Measurements from ENCODE around the gene SOCS4.

SOCS4 gene

DNA sequence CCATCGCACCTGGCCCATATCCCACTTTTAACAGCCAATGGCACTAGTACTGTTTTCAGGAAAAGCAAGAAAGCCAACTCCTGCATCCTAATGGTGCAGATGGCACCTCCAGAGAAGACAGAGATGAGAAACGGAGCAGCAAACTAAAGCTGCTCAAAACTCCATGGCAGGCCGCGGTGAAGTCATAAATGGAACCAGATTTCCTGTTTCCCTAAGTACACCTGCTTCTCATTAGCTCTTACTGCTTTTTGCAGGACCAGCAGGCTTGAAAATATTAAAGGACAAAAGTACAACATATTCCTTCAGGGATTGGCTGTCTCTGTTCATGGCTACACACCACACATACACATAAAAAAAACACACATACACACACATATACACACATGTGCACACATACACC, 65.3 kb downstream of the SOCS4 start:
- peak; percentile 83 for DNase-seq

DNA sequence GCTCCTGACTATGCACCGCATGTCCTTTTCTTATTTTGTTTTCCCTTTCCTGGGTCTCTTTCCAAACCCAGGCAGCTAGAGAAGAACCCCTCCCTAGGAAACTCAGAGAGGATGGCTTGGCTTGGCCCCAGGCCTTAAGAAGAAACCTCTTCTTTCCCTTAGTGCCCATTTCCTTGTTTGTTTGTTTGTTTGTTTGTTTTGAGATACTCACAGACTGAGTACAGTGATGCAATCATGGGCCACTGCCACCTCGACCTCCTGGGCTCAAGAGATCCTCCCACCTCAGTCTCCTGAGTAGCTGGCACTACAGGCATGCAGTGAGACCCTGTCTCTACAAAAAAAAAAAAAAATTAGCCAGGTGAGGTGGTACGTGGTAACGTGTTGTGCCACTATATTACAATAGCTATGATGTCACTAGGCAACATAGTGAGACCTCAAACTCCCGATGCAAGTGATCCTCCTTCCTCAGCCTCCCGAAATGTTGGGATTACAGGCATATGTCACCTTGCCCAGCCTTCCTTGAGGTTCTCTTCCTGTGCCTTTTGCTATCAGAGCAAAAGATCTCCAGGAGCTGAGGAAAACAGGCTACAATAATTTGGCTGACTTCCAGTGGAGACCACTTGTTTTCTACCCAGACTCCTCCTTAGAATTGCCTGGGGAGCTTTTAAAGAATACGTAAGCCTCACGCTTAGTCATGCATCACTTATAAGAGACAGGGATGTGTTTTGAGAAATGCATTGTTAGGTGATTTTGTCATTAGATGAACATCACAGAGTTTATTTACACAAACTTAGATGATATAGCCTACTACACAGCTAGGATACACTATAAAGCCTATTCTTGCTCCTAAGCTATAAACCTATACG, 67.5 kb downstream of the SOCS4 start:
- peak; percentile 53 for DNase-seq

DNA sequence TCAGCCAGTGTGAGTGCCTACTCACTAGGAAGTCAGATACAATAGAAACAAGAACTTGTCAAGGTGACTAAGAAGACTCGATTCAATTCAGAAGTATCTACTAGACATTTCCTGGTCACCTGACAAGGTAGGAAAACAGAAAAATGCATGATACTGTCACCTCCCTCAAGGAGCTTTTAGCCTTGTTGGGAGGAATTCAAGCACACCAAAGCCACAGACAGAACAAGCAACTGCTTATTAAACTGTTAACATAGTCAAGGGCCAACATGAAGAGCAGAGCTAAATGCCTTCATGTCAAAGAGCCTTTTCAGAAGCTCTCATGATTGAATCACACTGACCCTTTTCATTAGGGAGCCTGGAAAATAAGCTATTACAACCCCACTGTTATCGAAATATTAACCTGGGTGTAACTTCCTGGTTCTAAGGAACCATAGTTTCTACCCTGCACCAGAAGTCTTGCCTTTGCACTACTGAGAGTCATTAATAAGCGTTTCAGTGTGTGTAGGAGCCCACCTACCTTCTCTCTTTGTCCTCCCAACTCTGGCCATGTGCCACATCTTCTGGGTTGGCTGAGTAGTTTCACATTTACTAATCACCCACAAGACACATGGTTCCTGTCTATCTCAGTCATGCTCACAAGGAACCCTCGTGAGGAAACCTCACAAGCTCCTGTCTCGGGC, 71.0 kb downstream of the SOCS4 start:
- no peak for DNase-seq

DNA sequence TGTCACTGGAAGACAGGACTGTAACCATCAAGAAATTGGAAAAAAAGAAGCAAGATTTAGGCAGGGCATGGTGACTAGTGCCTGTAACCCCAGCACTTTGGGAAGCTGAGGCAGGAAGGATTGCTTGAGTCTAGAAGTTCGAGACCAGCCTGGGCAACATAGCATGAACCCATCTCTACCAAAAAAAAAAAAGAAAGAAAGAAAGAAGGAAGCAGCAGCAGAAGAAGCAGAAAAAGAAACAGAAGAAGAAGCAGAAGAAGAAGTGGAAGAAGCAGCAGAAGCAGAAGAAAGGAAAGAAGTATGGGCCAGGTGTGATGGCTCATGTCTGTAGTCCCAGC, 71.5 kb downstream of the SOCS4 start:
- no peak for DNase-seq
